HG03457 (cell line): Measurements from ENCODE around the gene SORCS1.

Source experiments
- ATAC-seq: cut with Tn5 transposase; IDR thresholded peaks from one replicate; pipeline ENCODE4 v1.9.1; 2021; ENCODE audit warnings: moderate number of reproducible peaks; ENCODE audit not compliant: unreplicated experiment

SORCS1 gene

DNA sequence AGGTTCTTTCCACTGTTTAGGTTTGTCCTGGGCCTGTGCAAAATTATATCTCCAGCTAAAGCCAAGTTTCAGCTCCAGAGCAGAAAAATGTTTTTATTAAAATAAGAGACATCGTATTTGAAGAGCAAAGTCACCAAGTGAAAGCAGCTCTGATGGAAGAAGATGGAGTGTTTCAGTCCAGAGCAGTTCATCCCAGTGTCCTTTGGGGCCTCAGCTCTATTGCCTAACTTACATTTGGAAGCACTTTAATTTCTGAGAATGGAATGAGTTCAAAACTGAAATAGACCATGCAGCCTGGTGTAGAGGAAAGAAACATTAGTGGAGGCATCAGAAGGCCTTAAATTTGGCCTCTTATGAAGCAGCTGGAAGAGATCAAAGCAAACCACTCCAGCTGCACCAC, 545.2 kb downstream of the SORCS1 start:
- ATAC-seq = no peak

DNA sequence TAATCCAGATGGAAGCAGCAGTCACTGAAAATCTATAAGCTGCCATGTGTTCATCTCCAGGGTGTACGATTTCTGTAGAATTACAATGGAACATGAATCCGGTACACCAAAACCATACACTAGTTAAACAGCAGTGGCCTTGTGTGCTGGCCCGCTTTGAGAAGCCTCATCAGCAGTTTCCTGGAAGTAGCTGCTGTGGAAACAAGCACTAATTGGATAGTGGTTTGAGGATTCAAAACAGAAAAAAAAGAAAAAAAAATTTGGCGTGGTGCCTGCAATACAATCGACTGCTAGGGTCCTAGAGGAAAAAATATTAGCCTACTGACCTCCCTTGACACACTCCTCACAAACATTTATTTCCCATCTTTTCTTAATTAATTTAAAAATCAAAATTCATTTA, 545.9 kb downstream of the SORCS1 start:
- no peak for ATAC-seq

DNA sequence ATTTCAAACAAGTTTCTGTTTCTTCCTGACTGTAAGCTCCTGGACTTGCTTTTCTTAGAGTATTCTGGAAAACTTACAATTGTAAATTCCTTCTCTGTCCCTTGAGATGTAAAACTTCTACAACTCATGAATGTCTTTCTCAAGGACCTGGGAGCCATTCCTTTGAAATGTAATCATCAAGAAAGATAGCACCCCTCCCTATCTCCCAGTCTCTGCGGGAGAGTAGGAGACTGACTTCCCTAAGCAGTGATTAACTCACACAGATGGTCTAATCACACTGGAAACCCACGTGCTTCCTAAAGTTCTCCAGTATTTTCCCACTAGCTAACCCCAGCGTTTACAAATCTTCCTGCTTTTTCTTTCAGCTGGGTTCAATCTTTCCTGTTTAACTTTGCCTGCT, 549.4 kb downstream of the SORCS1 start:
- ATAC-seq = no peak

DNA sequence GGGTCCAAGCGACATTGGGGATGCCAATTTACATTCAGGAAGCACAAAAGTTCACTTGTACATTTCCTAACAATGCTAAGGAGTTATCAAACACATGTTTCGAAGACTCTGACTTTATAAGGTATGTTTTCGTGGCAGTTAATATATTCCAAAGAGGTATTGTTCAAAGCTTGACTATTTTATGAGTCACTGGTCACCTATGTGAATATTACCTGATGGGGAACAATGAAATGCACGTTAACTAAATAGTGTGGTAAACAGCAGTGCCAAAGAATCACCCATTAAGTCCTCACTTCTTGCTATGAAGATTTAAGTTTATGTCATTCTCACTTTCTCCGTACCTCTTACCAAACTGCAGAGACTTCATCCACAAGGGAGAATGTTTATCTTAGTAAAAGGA, 550.2 kb downstream of the SORCS1 start:
- ATAC-seq = no peak

DNA sequence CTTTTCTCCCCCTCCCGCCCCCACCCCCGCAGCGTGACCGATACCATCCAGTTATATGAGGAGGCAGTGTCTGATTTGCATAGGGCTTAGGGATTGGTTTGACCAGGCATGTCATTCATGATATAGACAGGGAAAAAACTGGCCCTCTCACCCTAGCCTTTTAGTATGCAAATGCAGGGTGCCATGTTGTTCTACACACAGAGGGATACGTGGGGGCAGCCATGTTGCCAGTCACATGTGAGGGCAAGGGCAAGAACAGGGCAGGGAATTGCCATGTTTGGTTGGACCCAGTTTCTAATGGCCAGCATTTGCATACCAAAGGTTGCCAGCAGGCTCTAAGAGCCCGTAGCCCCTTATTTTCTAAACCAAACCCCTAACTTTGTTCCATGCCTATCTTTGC, 552.1 kb downstream of the SORCS1 start:
- no peak for ATAC-seq

DNA sequence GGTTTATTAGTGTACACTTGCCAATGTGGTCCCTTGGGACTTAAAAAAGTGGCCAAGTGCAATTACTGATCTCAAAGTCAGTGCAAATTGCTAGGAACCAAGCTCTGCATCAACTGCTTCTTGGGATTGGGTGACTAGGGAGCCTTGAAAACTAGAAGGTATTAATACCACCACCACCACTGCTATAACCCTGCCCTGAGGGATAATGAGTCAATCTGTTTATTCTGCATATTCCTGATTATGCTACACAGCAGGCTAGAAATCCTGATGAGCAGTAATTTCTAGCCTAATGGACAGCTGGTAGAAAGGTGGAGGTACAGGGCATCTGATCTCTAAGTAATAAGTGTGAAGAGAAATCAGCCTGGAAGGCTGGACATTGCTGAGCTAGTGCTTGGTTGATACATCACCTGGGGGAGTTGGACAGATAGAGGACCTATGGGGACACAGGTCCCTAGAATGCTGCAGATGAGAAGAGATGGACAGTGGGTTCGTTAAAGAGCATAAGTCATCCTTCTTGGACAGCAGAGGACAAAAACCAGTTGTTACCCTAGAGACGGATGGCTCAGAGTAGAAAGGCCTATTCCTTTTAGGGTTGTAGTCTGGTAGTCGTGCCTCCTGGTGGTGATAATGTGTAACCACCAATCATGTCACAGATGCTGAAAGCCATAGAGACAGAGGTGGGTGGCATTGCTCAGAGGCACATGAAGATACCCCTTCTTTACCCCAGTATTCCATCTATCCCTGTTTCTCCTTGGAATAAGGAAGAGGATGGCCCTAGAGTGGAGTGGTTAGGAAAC, 554.8 kb downstream of the SORCS1 start:
- no peak for ATAC-seq

DNA sequence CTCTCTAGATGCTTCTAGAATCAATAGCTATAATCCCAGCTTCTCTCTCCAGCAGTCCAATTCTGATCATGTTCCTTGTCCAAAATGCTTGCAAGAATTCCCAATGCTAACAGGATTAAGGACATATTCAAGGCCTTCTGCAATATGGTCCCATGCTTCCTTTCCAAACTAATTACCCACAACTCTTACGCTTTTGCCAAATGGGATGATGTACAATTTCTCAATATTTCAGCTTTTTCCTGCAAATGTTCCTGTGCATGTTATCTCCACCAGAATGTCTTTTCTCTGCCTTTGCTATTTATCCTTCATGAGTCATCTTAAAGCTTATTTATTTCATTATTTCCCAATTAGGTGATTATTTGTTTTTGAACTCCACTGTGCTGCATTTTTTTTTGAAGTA, 556.4 kb downstream of the SORCS1 start:
- no peak for ATAC-seq

DNA sequence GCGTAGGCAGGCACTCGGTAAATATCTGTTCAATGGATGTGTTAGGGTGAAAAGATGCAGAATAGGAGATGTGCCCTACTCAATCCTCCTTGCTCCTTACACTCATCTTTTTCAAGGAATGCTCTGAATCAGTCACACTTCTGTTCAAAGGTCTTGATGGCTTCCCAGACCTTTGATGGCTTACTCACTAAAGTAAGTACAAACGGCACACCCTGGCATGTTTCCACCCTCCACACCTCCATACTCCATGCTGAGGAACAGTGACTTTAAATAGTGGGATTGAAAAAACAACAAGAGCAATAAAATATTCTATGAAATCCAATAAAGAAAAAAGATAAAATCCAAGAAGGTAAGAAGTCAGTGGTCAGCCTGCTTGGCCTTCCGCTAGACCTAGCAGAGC, 569.2 kb downstream of the SORCS1 start:
- ATAC-seq = no peak

DNA sequence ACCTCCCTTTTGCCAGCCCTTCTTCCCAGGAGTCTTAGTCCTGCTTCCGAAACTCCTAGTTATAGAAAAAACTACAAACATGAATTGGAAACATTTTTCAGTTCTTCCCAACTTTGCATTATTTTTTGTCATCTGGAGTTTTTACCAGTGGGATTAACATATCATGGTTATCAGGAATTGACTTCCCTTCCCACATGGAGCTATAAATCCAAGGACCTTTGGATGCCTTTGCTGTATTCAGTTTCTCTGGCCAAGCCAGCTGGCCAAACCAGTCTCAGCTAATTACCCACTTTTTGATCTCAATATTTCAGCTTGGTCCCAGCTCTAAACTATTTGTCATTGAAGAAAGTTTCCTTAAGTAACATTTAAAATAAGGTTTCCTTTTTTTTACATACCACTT, 570.6 kb downstream of the SORCS1 start:
- ATAC-seq = no peak

DNA sequence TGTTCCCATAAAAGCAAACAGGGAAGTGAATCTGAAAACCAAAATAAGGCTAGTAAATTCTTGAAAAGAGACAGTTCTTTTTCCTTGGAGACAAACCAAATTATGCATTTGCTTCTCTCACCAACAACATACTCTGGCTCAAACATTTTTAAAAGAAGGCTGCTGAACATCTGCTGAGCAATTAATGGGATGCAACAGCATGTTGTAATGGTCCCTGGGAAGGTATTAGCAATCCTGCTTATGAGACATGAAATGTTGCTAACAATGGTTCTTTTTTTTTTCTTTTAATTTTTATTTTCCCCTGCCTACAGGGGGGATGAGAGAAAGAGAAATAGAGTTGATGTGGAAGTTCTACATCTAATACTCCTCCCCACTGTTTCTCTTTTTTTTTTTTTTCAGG, 572.1 kb downstream of the SORCS1 start:
- no peak for ATAC-seq

DNA sequence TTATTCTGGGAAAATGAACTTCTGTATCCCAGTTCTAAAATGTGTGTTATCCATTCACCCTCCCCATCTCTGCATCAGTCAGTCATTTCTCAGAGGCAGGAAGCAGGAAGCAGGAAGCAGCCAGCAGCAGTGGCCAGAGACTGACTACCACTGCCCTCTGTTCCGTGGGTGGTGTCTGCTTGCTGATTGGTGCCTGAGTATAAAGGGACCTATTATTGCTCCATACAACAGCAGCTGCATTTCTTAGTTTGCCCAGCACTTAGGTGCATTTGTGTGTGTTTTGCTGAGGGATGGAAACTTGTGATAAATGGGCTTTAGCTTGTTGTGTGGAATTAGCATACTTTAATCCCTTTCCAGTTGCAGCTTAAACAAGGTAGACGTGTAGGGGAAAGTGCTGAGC, 582.2 kb downstream of the SORCS1 start:
- ATAC-seq = no peak

DNA sequence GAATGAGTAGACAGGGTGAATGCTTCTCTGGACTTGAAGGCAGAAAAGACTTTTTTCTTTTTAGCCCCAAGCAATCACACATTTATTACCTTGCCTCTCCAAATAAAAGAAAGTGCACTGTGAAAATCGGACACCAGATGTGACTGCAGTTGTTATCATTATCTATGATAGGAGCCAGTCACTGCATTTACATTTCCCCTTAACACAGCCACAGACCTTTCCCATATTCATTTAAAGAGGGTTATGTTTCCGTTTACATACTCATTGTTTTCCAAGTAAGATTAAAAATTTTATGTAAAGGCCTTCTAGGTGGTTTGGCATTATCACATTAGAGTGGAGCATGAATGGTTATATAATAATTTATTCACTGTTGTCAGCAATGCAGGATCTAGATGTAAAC, 586.8 kb downstream of the SORCS1 start:
- no peak for ATAC-seq

DNA sequence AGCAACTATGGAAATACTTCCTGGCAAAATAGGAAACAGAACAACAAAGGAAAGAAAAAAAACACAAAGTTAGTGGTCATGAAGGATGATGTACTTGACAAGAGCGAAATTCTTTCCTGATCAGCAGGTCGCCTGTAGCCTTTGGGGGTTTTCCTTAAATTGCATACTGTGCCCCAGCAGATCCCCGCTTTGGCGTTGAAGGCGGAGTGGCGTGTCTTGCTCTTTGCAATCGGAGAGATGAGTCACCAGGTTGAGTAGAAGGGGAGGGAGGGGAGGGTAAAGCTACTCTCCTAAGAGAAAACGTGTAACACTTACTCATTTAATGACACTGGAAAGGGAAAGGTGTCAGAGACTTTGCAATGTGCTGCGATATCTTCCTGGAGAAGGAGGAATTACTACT, 587.2 kb downstream of the SORCS1 start:
- no peak for ATAC-seq

DNA sequence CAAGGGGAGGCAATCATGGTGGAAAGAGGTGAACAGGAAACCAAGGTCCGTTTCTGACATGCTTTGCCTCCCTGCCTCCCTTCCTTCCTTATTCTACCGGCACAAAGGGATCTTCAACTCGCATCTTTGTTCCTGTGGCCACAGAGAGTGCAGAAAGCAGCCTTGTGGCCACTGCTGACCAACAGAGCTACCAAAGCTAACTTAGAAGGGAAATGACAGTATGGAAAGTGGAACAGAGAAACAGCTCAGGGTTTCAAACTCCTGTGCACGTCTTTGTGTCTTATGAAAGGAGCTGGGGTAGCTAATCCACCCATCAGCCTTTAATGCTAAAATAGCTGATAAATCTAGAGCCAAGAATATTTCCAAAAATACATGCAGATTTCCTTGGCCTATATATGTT, 588.0 kb downstream of the SORCS1 start:
- ATAC-seq = no peak

DNA sequence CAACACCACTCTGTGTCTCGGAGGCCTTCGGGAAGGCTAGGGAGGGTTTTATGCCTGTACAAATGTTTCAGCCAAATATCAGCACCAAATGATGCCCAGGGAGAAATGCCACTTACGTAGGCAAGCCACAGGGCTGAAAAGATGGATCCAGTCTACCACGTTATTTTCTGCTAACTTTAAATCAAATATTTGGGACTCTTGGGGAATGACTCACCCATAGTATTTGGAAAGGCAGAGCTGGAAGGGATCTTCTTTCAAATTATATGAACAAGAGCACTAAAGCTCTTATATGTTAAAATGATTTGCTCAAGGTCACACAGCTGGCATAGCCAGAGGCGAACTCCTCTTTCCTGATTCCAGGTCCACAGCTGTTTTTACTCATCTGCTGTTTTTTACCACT, 591.4 kb downstream of the SORCS1 start:
- no peak for ATAC-seq

DNA sequence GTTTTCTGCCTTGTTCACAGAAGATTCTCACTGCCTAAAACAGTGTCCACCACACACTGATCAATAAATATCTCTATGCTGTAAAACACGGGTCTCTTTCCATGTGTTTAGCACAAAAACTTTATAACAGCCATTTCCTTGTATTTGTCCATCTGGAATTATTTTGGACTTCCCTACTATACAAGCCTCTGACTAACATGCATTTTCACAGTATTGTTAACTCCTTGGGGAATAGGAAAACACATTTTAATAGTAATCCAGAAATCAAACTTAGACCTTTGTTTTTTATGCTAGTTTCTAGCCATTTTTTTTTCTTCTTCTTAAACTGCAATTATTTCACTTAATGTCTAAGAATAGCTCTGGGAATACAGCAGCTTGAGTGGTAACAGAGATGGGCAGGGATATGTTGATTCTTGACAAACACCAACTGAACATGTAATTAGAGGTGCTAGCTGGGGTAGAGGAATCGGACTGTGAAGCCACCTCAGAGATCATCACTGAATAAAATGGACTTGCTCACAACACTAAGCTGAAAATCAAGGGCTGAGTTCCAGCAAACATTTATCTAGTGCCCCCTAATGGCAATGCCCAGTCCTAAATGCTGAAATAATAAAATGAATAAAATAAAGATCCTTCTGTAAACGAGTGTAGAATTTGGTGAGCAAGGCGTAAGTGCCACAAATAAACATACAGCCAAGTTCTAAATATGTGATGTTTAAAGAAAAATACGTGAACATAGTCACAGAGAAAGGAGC, 593.1 kb downstream of the SORCS1 start:
- ATAC-seq = no peak

DNA sequence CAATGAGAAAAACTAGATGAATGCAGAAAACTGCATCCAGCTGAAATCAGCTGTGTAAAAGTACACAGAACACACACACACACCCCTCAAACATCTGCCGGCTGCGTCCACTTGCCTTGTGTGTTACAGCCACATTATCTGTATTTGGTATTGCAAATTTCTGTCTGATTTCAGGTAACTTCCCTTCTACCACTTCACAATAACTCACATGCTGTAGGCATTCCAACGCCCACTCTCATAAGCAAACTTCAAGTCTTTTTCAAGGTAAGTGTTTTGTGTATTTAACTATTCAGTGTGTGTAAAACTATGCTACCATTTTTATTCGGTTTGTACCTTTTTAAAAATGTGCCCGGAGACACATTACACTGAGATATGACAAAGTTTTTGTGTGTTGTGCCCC, 594.2 kb downstream of the SORCS1 start:
- ATAC-seq = no peak

DNA sequence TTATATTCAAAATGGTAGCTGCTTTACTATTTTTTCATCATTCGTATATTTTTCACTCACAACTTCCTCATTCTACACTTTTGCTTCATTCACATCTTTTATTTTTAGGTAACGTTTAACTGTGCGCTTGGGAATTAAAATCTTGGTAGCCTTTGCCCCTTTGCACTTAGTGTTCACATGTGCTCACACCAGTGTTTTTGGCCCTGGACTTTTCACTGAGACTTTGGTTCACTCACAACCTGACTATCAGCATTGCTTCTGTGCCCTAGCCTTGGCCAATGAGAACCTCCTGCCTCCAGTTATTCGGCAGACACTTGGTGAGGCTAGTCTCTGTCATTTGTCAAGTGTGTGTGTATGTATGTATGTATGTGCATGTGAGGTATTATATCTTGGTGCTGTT, 596.9 kb downstream of the SORCS1 start:
- ATAC-seq = no peak

DNA sequence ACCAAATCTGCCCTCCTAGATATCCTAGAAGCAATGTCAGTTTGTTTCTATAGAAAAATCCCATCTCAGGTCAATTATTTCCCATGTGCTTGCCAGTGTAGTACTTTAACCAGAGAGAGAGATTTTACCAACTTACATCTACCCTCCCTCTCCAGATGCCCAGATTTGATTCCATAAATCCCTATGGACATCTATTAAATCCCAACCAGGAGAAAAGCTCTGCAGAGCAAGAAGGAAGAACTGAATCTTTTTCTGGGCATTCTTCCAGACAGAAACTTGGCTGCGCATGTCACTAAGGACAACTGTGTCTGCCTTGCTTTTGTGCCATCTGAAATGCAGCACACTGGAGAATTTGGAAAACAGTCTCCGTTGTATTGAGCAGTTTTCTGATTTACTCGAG, 597.6 kb downstream of the SORCS1 start:
- ATAC-seq = no peak

DNA sequence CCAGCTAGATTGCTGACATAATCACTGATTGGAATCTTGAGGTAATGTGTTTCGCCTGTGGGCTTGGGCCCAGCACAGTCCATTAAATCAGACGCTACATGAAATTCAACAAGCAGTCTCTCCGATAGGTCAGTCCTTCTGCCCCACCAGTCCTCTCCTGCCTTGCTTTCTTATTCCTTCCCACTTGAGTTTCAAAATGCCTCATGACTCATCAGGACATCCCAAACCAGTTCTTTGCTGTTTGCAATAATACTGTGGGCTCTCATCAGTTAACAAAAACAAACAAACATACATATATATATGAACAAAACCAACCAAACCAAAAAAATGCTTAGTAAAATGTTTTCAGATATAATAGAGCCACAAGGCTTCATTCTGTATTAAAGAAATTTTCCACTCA, 599.0 kb downstream of the SORCS1 start:
- ATAC-seq = no peak

DNA sequence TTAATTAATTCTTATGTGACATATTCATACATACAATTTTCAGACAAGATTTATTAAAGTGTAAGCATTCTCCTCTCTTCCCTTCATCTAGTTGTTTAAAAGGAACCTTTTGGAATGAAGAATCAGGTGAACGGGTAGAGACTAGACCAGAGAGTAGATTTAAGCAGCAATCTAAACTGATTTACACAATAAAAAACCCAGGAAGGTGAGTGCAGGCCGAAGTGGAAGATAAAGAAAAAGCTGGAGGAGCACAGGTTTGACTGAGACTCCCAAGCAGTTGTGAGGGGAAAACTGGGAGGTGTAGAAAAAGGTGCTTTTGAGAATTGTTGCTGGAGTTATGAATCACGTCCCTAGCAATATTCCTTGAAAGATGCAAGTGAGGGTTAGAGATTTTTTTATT, 601.1 kb downstream of the SORCS1 start:
- ATAC-seq = no peak

DNA sequence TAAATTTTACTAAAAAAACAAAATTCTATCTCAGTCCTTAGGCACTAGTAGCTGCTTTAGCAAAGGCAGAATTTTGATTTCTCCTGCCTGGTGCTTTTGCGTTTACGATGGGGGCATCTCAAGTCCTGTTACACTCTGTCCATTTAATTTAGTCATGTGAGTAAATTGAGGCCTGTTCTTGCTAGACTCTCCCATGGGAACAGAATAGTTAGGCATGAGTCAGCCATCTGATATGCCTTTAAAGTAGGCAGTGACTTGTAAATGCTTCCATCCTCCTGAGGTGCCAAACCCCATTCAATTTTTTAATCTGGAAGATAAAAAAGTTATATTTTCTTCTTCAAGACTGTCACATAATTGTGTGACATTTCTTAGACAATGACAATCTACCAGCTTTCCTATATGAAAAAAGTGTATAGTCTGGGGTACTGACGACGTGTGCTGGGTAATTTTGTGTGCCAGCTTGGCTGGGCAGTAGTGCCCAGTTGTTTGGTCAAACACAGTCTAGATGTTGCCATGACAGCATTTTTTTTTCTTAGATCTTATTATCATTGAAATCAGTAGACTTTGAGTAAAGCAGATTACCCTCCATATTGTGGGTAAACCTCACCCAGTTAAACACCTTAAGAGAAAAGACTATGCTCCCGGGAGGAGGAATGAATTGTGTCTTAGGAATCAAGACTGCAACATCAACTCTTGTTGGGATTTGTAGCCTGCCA, 603.4 kb downstream of the SORCS1 start:
- ATAC-seq = no peak
